Measurements from ENCODE around the gene PLEKHH1. TPM values are rescaled to one million over a fixed set of nuclear protein-coding genes. Genes with fewer than 3 reads are reported as not detected.
"Not testable (repeated sequence)": the region's sequence is repeated elsewhere in the genome, so short reads cannot be mapped to it uniquely, and the experiment has no call there.

Gene PLEKHH1
- total RNA-seq, 1 donor, result 0.27 TPM

DNA sequence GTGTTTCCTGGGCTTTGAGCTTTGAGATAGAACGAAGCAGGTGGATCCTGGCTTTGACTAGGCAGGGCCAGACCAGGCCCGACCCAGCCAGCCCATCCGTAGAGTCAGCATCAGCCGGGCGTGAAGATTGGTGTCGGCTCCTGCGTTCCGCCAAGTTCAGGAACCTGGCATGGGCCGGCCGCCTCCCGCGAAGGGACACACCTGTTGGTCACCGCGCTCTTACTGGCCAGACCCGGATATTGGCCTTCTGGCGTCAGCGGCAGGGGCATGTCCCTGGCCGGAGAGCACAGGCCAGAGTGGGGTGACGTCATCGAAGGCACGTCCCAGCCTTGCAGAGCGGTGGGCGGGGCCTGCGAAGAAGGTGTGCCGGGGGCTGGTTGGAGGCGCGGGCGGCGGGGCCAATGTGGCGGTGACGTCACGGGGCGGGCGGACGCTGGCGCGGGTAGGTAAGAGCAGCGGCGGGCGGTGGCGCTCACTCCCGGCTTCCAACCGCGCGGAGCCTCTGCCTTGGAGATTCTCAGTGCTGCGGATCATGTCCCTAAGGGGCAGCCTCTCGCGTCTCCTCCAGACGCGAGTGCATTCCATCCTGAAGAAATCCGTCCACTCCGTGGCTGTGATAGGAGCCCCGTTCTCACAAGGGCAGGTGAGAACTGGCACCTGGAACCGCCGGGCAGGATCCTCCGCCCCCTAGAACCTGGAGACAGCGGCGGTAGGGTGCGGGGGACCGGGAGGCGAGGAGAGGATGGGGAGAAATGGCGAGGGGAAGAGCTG is 86.5 kb downstream of the PLEKHH1 start, which contains the start of gene ARG2:
TSS of gene ARG2 (plus strand) at position 475 of the 771 bp plus-strand sequence. CDS start at position 533, 58 bp downstream.
- DNase-seq (ENCODE audit: low read depth in 2 of 3, low spot score in 2 of 3), result peak; percentile 86 to 95 (median 93)

DNA sequence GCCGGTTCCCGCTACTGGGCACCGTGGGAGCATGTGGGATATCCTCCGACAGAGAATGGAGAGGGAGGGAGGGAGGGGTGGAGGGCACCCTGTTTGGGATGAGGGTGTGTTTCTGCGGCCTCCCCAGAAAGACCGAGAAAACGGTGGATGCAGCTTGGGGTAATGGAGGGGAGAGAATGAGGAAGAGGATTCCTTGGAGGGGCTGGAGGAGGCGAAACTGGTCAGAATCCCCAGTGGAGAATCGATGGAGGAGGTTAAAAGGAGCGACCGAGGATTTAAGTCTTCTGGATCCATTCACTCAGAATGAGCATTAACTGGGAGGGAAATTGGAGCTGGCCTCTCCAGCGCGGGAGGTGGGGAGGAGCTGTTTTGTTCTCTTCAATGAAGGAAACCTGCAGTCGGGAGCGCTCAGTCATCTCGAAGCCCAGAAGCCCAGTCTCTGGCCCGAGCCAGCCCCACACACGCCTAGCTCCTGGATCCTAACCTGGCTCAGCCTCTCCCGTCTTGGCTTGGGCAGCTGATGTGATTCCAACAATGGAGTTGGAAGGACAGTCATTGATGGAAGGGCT is 87.2 kb downstream of the PLEKHH1 start:
- DNase-seq (ENCODE audit: low read depth in 2 of 3, low spot score in 2 of 3), result peak in 1 of 3 donors; percentile 9

DNA sequence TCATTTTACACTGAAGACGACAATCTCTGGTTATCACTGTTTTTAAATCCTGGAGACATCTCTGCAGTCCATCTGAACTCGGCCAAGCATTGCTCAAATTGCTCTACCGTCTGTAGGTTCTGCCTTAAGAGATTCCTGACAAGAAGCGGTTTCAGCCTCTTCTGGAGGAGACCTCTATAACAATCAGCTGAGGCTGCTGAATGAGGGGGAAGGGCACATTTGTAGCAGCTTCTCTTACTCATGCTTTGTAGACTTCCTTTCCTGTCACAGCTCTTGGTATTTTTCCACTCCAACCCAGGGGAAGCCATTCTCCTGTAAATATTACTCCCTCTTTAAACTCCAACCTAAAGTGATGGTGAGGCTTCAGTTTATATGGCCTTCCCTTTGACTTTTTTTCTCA is 89.6 kb downstream of the PLEKHH1 start:
- peak in 2 of 3 donors; percentile 63 to 64 for DNase-seq (ENCODE audit: low read depth in 2 of 3, low spot score in 2 of 3)

DNA sequence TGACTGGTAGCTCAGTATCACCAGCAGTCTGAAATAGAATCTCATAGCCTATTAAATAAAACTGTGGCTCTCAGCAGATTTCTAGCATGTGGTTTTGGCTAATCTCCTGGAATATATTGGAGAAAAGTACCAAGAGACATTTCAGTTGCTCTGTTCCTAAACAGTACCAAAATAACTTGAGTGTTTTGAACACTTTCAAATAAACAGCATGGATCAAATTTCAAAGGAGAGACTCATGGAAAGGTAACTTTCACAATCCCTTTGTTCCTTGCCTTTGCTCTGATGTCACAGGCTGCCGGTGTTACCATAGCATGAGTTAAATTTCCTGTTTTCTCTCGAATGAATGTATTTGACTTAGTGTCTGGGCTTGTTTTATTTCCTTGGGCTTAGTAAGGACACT is 90.0 kb downstream of the PLEKHH1 start:
- peak in 1 of 3 donors; percentile 33 for DNase-seq (ENCODE audit: low read depth in 2 of 3, low spot score in 2 of 3)

DNA sequence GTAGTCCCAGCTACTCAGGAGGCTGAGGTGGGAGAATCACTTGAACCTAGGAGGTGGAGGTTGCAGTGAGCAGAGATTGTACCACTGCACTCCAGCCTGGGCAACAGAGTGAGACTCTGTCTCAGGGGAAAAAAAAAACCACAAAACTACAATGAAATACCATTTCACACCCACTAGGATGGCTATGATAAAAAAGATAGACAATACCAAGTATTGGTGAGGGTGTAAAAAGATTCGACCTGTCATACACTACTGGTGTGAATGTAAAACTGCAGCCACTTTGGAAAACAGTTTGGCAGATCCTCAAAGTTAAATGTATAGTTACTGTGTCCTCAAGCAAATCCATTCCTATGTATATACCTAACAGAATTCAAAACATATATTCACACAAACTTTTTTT is 93.0 kb downstream of the PLEKHH1 start:
- DNase-seq (ENCODE audit: low read depth in 2 of 3, low spot score in 2 of 3), result not testable (repeated sequence)

DNA sequence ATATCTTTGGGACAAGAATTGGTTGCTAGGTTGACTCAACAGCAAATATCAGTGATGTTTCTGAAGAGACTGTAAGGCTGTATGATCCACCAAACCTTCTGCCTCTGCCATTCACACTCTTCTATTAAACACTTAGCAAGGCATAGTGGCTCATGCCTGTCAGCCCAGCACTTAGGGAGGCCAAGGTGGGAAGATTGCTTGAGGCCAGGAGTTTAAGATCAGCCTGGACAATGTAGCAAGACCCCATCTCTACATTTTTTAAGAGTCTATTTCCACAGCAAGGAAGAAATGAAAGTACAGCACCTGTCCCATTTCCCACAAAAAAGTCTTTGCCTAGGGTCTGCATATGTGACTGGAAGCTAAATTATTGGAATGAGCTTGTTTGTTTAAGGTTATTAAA is 94.4 kb downstream of the PLEKHH1 start:
- no peak for DNase-seq (ENCODE audit: low read depth in 2 of 3, low spot score in 2 of 3)

DNA sequence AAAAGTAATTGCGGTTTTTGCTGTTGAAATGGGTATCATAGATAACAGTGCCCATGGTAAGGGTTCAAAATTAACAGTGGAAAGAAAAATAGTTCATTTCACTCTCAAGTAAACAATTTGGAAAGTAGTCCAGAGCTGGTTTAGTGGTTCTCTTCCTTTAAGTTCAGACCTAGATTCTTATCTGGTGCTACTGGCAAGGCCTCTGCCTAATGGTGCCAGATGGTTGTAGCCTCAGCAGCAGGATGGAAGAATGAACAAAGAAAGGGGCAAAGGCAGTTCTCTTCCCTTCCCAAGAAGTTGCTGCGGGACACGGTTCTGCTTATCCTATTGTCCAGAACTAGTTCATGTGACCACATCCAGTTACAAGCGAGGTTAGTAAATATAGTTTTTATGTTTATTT is 97.1 kb downstream of the PLEKHH1 start:
- no peak for DNase-seq (ENCODE audit: low read depth in 2 of 3, low spot score in 2 of 3)

DNA sequence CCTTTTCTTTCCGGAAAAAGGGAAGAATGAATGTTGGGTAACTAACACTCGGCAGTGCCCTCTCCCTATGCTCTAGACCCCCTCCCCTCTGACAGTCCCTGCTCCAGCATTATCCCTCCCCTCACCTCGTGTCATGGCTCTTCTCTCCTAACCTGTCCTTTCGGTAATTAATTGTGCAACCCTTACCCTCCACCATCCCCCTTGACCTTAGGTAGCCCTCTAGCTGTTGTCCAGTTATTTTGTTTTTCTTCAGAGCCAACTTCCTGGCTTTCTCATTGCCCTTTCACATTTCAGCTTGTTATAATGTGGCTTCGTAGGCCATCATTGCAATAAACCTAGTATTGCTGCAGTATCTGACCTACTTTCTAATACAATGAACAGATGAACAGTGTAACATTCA is 97.8 kb downstream of the PLEKHH1 start:
- DNase-seq (ENCODE audit: low read depth in 2 of 3, low spot score in 2 of 3), result no peak

DNA sequence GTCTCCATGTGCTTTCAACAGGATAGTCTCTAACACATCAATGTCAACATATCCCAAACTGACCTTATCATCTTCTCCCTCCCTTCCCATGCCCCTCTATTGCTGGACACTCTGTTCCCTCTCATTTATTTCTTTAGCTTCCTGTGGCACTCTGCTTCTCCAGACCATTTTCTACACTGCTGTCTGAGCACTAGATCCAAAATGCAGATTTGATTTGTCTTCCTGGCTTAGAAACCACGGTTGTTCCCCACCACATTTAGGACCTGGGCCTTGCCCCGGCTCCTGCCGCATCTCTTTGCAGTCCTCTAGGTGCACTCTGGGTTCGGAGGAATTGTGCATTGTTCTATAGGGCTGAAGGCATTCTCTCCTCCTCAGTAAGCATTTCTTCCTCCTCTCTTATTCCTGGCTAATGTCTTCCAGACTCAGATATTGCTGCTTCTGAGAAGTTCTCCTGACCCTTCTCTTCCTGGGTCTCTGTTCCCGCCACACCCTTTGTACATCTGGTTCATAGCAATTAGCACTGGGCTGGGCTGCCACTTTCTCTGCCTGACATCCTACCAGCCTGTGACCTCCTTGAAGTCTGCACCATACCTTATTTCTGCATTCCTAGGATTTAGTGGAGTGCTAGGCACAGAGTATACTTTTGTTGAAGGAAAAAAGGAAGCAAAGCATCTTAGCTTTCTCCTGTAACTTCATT is 100.5 kb downstream of the PLEKHH1 start:
- no peak for DNase-seq (ENCODE audit: low read depth in 2 of 3, low spot score in 2 of 3)

DNA sequence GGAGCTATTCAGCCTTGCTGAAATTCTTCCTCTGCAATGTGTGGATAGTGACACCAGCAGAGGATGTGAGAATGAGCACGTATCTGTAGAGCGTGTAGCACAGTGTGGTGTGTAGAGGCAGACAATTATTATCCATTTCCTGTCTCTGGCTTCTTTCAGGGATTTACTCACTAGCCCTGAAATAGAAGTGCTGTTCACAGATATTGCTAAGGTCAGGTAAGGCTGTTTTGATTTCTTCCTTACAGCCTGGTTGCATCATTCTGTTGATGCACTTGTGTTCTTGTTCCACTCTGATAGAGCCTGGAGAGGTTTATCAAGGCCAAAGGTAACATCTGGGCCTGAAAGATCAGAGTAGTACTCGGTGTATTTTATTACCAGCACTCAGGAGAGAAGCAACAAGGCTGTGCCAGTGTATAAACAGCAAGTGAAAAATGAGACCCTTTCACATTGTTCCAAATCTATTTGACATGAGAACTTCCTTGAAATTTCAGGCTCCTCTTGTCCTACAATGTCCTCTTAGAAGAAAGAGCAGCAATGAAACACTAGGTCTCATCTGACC is 103.3 kb downstream of the PLEKHH1 start:
- DNase-seq (ENCODE audit: low read depth in 2 of 3, low spot score in 2 of 3), result no peak

DNA sequence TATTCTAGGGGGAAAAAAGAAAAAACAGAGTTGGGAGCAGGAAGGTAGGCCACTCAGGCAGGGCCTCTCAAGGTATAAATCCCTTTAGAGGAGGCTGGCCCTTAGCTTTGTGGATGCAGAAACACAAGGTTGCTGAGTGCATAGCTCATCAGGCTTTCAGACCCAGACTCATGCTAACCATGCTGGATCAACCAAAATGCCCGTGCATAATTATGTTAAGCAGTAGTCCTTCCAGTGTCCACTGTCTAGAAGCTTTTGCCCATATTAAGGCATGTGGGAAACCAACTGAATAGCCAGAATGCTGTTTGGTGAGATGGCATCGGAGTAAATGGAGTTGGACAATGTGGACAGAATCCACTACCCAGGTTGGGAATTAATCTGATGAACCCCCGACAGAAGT is 105.6 kb downstream of the PLEKHH1 start:
- DNase-seq (ENCODE audit: low read depth in 2 of 3, low spot score in 2 of 3), result no peak

Small RNA genes lying within 50 kb of the gene (small RNA-seq; reads per million reads assigned to genes)
- gene AL132640.3 (not detected), gene RF00019 (not detected)

Other genes with a start within 250 kb of the PLEKHH1 start
- gene ATP6V1D, start 173.5 kb upstream of the PLEKHH1 start, total RNA-seq, result 18.6 TPM
- gene EIF2S1, start 173.0 kb upstream of the PLEKHH1 start, total RNA-seq, result 20.2 TPM
- gene PLEK2, start 121.1 kb upstream of the PLEKHH1 start, total RNA-seq, result not detected
- 46.3 TPM for gene TMEM229B, start 44.6 kb upstream of the PLEKHH1 start, total RNA-seq
- 14.0 TPM for gene PIGH, start 67.0 kb downstream of the PLEKHH1 start, total RNA-seq
- 28.0 TPM for gene ARG2, start 86.6 kb downstream of the PLEKHH1 start, total RNA-seq
- 21.3 TPM for gene VTI1B, start 141.3 kb downstream of the PLEKHH1 start, total RNA-seq
- gene RDH11, start 162.5 kb downstream of the PLEKHH1 start, total RNA-seq, result 62.5 TPM
- not detected for gene RDH12, start 168.6 kb downstream of the PLEKHH1 start, total RNA-seq